ENCODE measurements around the gene ABR.
A peak's percentile ranks its signal among the peaks of the same experiment; 100 is the strongest.

The ABR gene

DNA sequence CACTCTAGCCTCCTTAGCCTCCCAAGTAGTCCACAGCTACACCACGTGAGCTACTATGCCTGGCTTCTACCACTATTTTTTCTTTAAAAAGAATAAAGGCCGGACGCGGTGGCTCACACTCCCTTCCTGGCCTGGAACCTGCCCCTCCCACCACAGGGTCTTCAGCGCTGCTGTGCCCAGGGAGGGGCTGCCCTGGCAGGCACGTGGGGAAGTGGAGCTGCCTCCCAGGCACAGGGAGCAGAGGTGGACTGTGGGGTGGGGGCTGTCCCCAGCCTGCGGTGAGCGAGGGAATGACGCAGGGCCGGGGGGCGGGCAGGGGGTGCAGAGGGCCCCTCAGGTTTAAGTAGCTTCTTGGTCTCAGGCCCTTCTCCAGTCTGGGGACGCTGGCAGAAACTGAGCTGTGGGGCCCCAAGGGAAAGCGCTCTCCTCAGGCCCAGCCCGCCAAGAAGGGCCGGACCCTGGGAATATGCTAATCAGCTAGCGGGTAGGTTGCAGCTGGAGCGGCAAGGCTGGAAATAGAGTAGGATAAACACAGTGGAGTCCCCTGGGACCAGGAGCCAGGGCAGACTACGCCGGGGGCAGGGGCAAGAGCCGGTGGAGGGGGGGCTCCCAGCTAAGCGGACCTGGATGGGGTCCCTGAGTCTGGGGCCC, 136.1 kb downstream of the ABR start:
- DNase-seq: no peak

DNA sequence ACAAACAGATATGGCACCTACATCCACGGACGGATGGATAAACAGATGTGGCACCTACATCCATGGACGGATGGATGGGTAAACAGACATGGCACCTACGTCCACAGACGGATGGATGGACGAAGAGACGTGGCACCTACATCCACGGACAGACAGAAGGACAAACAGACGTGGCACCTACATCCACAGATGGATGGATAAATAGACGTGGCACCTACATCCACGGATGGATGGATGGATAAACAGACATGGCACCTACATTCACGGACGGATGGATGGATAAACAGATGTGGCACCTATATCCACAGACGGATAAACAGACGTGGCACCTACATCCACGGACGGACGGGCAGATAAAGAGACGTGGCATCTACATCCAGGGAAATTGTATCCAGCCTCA, 137.3 kb downstream of the ABR start:
- DNase-seq: no peak

DNA sequence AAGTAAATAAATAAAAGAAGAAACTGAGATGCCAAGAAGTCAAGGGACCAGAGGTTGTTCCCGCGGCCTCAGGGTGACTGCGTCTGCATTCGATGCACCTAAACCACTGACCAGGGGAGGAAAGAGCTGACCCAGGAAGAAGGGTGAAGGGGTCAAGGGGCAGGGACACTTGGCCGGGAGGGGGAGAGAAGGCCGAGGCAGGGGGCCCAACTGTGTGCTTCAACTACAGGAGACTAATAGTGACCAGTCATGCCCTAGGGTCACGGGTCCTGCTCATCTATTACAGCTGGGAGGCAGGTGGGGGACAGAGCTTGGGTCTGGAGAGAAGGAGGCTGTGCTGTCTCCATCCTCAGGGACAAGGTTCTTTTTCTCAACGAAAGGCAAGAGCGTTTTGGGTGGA, 138.0 kb downstream of the ABR start:
- no peak for DNase-seq

DNA sequence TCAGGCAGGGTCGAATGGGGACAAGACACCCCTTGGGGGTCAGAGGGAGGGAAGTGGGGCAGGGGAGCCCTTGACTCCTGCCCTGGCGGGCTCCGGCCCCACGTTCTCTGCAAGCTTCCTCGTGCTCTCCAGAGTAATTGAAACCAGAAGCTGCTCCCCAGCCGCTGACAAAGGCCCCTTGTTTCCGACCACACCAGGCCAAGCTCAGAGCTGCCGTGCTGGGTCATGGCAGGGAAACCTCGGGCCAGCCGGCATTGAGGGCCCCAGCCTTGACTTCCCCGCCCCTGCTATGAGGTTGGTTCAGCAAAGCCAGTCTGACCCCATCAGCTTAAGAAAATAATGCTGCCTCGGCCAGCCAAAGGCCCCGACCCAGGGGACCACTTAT, 139.6 kb downstream of the ABR start:
- DNase-seq: no peak

DNA sequence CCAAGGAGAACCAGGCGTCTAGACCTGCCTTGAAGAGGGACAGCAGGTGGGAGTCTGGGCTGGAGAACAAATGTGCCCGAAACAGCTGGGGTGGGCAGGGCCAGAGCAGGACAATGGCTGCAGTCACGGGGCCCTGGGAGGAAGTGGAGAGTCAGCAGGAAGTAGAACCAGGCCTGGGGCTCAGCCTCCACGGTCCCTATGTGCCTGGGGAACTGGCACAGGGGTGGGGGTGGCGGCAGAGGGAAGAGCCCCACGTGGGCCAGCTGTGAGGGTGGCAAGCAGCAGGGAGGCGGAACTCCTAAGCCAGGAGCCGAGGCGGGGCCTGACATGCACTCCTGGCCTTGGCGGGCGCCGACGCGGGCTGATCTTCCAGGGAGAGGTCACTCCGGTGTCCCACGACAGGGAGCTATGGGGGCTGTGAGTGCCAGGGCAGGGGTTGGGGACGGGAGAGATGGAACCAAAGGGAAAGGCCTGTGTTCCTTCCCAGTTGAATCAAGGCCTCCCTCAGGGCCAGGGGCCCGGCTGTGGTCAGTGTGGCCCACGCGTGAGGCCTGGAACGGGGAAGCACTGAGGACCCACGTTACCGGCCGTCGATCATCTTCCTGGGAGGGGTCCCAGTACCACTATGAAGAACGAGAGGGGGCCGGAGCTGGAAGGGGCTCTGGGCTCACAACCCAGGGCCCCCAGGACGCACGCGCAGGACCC, 140.1 kb downstream of the ABR start:
- peak; percentile 10 for DNase-seq

DNA sequence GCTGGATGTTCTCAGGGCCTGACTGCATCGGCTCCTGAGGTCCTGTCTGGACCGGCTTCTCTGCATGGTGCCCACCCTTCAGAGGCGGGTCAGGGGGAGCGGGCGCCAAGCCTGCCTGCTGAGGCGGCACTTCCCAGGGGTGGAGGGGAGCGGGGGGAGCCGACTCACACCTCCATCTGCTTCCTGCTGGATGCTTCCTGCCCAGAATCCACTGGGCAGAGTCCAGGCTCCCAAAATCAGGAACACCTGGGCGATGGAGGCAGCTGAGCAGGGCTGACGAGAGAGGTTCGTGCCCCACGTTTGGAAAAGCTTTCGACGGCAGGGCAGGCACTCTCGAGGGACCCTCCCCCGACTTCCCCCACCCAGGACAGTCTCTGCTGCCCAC, 140.7 kb downstream of the ABR start:
- DNase-seq: no peak

DNA sequence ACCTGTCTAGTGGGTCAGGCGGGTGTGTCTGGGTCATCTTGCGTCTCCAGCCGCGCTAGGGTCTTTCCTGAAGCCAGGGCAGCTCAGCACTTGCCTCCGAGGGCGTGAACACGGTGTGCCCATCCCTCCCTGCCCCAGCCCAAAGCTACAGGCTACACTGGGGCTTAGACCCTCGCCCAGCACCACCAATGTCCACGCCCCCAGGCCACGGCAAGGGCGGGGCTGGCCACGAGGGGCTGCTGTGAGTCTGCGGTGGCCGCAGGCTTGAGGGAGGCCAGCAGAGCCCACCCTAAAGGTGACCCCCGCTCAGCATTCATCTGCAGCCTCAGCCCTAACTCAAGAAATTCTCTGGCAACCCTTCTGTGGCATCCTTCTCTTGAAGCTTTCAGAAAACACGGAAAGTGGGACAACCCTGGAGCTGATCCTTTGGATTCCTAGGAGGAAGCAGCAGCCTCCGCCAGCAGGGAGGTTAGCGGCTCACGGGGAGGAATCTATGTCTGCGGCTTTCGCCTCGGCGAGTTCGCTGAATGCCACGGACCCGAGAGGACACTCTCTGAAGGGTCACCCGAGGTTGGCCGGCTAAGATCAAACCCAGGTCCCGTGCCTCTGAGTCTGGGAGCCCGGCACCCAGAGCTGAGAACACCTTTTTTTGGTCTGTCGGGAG, 141.2 kb downstream of the ABR start:
- DNase-seq: no peak

DNA sequence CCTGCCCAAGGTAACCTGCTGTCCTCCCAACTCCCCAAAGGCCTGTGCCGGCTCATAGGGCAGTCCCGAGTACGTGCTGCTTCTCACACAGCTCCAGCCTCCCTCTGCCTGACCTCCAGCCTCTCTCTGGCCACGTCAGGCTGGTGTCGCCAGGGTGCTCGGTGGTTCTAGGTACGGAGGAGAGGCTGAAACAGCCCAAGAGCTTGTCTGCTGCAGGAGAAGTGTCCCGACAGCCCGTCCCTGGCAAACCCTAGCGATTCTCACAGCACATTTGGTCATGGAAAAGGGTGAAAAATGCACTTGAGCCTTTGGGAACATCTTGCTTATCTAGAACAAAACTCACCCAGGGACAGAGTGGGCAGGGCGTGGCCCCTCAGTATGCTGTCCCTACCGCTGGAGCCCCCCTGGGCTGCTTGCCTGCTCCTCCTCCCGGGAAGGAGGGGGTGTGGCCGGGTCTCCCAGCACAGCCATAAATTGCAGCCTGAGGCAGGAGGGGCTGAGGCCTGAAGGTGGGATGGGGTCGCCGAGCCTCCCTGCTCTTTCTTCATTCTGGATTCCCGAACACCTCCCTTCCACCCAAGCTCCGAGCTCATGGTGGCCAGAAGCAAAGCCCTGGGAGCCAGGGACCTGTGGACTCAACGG, 142.4 kb downstream of the ABR start:
- DNase-seq: no peak

DNA sequence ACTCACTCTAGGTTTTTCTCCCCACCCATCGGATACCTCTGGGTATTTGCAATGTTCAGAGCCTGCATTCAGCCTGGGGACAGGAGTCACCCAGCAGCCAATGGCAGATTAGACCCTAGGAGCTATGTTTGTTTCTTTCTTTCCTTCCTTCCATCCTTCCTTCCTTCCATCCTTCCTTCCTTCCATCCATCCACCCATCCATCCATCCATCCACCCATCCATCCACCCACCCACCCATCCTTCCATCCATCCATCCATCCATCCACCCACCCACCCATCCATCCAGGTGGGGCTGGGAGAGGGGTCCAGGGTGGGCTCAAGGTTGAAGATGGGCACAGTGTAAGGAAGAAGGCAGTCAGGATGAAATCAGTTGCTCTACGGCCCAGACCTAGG, 142.9 kb downstream of the ABR start:
- DNase-seq: no peak

DNA sequence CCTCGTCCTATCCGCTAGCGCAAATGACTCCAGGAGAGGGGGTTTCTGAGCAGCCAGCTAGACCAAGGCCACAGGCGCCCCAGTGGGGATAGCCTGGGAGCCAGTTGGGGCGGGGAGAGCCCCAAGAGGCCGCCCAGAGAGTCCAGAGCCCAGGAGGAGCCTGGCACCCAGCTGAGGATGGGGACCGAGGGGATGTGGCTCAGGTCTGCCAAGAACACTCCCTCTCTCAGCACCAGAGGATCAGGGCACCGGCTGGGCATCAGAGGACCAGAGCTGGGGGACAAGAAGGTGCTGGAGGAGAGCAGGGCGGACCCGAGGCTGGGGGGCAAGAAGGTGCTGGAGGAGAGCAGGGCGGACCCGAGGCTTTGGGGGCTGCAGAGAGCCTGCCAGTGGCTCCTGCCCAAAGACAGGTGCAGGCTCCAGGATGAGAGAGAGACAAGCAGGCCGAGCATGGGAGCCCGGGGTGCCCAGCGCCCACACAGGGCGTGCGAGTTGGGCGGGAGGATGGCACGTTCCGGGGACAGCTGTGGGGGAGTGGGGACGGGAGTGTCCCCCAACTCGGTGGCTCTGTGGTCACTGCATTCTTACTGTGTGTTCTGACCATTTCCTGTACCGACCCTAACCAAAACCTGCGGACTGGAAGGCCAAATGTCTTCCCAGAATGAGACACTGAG, 143.5 kb downstream of the ABR start:
- no peak for DNase-seq

DNA sequence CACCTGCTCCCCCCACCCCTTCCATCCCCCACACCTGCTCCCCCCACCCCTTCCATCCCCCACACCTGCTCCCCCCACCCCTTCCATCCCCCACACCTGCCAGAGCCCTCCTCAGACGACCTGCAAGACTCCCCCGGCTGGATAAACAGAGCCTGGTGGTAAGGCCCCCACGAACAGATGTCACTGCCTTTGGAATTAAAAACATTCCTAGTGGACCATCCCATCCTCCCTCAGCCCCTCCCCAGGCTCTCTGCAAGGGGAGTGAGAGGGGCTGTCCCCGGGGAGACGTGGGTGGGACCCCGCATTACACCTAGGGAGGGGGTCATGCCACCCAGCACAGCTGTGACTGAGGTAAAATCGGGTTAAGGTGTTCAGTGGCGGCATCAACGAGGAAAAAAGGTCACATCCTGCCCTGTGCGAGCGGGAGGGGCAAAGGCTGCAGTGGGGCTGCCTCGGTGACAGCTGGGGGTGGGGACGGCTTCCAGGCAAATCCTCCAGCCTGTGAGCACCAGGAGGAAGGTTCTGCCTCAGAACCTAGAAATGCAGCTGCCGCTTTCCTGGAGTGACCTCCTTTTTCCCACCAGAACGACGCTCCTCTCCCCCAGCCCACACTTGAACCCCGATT, 144.1 kb downstream of the ABR start:
- no peak for DNase-seq

DNA sequence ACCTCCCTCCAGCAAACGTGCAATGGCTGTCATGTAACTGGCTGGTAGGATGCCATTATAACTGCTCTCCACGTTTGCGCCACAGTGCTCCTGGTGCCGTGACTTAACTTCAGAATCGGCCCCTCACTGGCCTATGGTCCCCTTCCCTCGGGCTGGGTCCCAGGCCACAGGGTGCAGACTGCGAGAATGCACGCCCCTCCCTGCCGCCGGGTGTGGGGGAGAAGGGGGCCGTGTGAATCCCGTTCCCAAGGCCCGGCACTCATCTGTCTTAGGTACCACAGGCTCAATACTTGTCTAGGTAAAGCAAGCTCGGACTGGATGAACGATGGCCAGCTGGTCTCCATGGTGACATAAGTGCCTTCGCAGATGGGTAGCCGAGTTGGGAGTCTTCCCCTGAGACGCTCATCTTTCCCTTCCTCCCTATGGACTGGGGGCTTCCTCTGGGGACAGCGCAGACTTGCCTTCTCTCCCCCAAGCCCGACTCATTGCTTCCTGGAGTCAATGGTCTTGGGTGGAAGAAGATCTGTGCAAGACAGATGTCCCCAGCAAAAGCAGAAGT, 145.1 kb downstream of the ABR start:
- no peak for DNase-seq

DNA sequence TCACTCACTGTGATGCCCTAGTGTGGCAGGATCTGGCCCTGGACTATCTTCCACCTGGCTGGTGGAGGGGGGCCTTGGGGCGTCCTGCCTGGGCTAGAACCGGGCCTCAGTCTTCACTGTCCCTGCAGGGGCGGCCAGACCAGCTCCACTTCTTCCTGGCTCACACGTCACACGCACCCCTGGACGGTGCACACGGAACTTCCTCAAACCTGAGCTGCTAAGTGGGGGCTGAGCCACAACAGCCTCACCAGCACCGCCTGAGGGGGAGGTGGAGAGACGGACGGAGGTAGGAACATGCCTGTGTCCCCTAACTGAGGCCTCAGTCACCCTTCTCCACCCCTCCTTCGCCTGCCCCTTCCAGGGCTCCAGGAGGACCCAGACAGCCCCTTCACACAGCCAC, 146.3 kb downstream of the ABR start:
- DNase-seq: no peak

DNA sequence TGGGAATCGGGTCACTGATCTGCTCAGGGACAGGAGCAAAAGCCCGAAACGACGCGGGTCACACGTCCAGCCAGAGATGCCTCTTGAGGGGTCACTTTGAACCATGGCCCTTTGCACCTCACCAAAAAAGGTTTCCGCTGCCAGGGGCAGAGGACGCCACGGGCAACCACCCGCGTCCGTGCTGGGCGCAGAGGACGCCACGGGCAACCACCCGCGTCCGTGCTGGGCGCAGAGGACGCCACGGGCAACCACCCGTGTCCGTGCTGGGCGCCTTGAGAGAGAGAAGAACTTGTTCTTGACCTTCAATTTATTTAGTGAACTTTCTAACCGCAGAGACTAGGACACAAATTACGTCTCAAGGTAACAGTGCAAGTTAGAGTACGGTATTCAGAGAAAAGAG, 147.4 kb downstream of the ABR start:
- no peak for DNase-seq

DNA sequence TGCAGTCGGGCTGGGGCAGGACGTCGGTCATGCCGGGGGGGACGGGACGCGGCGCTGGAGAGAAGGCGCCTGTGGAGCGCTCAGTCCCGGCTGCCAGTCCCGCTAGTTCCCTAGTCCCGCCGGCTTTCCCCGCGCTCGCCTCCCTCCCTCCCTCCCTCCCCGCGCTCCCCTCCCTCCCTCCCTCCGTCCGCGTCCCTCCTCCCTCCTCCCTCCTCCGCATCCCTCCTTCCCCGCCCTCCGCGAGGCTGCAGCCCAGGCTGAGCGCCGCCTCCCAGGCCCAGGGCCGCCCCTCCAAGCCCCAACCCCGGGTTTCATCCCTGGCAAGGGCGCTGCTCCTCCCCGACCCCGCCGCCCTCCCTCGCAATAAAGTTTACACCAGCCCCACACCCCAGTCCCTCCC, 148.1 kb downstream of the ABR start:
- no peak for DNase-seq

DNA sequence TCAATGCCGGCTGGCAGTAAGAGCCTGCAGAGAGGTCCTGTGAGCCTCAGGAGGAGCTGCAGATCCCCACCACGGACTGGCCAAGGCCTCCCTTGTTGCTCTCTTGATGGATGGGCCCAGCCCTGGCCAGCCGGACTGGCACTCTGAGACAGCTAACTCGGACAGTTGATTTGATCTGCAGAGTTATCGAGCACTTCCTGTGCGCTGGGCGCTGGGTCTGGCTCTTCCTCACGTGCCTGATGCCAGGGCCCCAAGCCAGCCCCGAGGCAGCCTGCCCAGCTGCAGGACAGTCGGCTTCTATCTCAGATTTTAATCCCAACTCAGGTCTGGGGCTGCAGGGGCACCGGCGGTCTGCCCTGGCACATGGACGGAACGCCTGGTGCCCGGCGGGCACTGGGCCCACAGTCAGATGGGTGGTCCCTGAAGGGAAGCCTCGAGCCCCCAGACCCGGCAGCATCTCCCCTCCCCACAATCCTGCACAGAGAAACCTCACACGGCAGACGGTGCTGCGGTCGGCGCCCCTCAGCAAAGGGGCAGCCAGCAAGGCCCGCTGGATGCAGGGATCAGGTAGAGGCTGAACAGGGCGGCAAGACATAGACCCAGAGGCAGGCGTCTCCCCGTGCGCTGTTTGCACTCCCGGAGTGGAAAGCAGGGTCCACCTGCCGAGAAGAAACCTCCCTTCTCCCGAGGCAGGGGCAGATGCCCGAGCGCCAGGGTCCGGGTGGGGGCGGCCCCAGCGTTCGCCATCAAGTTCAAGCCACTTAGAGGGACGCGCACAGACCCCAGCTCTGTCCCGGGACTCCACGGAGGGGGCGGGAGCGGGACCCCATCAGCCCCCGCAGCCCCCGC, 148.9 kb downstream of the ABR start:
- DNase-seq: no peak

DNA sequence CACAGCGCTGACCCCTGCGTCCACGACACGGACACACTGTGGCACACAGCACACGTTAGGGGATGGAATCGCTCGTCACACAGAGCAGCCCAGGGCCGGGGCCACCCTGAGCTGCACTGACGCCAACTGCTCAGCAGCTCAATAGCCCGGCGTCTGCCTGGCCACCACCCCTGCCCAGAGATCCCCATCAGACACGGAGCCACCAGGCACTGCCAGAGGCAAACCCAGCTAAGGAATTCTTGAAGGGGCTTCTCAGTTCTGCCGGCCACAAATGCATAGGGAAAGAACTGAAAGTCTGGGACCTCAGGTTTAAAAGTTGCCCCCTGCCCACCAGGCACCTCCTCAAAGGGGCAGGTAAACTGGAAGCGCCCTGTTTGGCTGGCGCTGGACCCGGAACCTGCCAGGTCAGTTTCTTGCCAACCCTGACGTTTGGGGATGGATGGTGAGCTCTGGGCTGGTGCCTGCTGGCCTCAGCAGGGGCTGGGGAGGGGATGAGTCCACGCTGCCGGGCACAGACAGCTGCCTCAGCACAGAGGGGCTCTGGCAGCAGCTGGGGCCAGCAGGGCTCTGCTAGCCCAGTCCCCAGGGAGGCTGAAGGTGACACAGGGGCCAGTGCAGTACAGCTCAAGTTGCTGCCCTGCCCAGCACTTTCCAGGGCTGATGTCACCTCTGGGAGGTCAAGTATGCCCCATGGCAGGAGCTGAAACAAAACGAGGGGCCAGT, 149.7 kb downstream of the ABR start:
- DNase-seq: no peak

DNA sequence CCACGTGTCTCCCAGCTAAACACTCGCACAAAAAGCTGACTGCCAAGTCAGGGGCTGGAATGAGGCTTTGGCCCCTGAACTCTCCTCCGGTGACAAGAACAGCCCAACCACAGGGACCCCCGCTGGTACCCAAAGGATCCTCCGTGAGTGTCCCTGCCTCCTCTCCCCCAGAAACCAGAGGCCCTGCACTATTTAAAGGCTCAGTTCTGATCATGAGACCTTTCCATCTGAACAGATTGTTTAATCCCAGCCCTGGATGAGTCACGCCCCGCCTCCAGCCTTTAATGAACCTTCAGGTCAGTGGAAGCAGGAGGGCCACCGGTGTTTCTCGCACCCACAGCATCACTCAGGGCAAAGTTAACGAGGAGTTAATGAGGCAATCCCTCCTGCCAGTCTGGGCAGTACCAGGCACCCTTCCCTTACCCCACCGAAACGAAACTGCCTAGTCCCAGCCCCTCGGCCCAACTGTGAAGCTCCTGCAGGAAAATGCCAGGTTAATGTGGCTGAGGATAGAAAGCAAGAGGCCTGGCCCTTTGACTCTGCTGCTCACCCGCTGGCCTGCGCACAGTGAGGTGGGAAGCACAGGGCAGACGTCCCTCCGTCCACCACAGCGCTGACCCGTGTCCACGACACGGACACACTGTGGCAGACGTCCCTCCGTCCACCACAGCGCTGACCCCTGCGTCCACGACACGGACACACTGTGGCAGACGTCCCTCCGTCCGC, 150.4 kb downstream of the ABR start:
- no peak for DNase-seq

DNA sequence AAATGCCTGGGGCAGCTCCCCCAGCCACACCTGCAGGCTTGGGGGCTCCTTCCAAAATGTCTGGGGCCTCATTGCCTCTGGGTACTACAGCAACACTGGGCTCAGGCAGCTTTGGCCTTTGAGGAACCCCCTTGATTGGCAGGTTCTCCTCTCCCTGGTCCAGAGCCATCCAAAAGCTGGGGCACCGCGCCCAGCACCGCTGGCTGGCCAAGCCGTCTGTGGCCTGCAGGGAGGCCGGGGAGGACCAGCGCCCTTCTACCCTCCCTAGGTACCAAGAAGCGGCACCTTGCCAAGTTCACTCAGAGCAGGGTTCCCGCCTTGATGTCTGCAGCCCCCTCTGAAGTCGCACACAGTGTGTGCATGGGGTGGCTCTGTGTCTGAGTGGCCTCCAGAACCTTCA, 152.7 kb downstream of the ABR start:
- DNase-seq: no peak

DNA sequence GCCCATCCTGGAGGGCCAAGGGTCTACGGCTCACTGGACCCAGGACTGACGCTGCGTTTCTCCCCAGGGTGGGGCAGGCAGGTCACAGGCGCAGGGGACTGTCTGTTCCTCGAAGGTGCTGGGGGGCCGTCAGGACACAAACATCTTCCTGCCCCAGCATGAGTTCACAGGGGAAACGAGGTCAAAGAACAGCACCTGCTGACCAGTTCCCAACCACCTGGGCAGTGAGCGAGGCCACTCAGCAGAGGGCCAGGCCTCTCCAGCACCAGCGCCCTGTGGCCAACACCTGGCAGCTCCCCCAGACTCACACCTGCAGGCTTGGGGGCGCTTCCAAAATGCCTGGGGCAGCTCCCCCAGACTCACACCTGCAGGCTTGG, 153.2 kb downstream of the ABR start:
- DNase-seq: no peak
